Lung (tissue), 12 donors: ENCODE measurements around the gene RAB27B. TPM values are rescaled to one million over a fixed set of nuclear protein-coding genes. Genes with fewer than 3 reads are reported as not detected.

ENCODE experiments used
- ATAC-seq: fragments of 200-7000 bp; cut with Tn5 transposase; one replicate; pipeline ENCODE4 v1.9.1; 2020; ENCODE audit warnings: moderate number of reproducible peaks; ENCODE audit not compliant: insufficient read depth, low FRiP score
- DNase-seq, 3 donors: peaks; one replicate each; pipeline ENCODE4 v3.0.0-alpha.2; 2013 to 2017
- H3K27ac ChIP-seq, 2 donors: one replicate each; pipeline ENCODE4 v1.5.1; 2013; ENCODE audit warnings: mild to moderate bottlenecking in 2 of 2, moderate library complexity in 2 of 2, control low read depth in 1 of 2, inconsistent platforms in 1 of 2, low read depth in 1 of 2, low read length in 1 of 2
- H3K27me3 ChIP-seq, 3 donors: one replicate each; pipeline ENCODE4 v1.5.1; 2013; ENCODE audit warnings: low read length in 2 of 3; ENCODE audit not compliant: control insufficient read depth in 3 of 3, insufficient read depth in 3 of 3
- H3K36me3 ChIP-seq, 4 donors: one replicate each; pipeline ENCODE4 v1.5.1; 2013; ENCODE audit warnings: low read length in 4 of 4, mild to moderate bottlenecking in 1 of 4, moderate library complexity in 1 of 4; ENCODE audit not compliant: control insufficient read depth in 4 of 4, insufficient read depth in 4 of 4
- H3K4me1 ChIP-seq, 5 donors: one replicate each; pipeline ENCODE4 v1.5.1; 2013; ENCODE audit warnings: low read length in 5 of 5, mild to moderate bottlenecking in 2 of 5, moderate library complexity in 1 of 5; ENCODE audit not compliant: control insufficient read depth in 5 of 5, insufficient read depth in 5 of 5
- H3K4me3 ChIP-seq: one replicate; pipeline ENCODE4 v1.5.1; 2013; ENCODE audit warnings: mild to moderate bottlenecking, control low read depth, moderate library complexity
- H3K9ac ChIP-seq, 2 donors: one replicate each; pipeline ENCODE4 v1.5.1; 2013; ENCODE audit warnings: low read length in 2 of 2, control low read depth in 1 of 2; ENCODE audit not compliant: insufficient read depth in 1 of 2
- H3K9me3 ChIP-seq, 4 donors: one replicate each; pipeline ENCODE4 v1.5.1; 2013; ENCODE audit warnings: low read length in 3 of 4, mild to moderate bottlenecking in 1 of 4, moderate library complexity in 1 of 4; ENCODE audit not compliant: control insufficient read depth in 4 of 4, insufficient read depth in 3 of 4
- CTCF ChIP-seq: IDR thresholded peaks from 2 replicates; pipeline ENCODE4 v1.5.1; 2012; ENCODE audit warnings: mild to moderate bottlenecking; ENCODE audit errors: control extremely low read depth, extremely low read depth
- whole genome bisulfite sequencing, 2 donors: extraction: QIAGEN DNeasy Blood & Tissue Kit; methylation state at CpG; one replicate each; pipeline ENCODE4 v1.1.7; 2013; 5-methylcytosine and 5-hydroxymethylcytosine counted together
- polyA plus RNA-seq, 2 donors: library from polyadenylated mRNA; stranded (reverse); fragments of 200-250 nt; gene quantifications; one replicate each; pipeline ENCODE4 v1.2.1, GENCODE V29; 2013
- total RNA-seq, 2 donors: library from RNA; depleted of rRNA in 1 of 2; stranded (reverse); fragments of >200 nt in 1 of 2; gene quantifications; one replicate each; pipeline ENCODE4 v1.2.1, GENCODE V29; 2014 to 2021
- donor health status: control.
- donor health status: control.
- donor health status: Bipolar disorder and iron deficiency.
- donor health status: healthy.
- donor health status: DM: yes; HTN: yes; CAD: no.

The RAB27B gene
- total and polyA plus RNA-seq, 4 donors = 5.0 to 21.5 (median 7.5) TPM

DNA sequence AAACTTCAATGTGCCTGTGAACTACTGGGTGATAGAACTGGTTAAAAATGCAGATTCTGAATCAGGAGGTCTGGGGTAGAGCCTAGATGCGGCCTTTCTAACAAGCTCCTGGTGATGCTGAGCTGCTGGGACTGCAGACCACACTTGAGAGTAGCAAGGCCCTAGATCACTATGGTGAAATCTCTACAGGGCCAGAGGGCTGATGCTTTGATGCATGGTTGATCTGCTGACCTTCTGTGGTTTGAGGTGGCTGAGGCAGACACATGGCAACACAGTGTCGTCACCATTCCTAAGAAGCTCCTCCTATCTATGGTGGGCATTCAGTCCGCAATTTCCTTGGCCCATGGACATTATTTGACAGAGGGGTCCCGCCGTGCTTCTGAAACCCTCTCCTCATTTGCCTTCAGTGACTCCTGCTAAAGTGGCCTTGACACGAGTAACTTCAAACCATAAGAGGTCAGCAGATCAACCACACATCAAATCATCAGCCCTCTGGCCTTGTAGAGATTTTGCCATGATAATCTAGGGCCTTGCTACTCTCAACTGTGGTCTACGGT is 111.2 kb downstream of the RAB27B start:
- Histone ChIP-seq H3K9me3 (no peaks in the 10 kb centered on the region), H3K4me1 (peaks cover 0 to 3% (median 2%) of the 10 kb centered on the region in 5 donors), H3K27me3 (no peaks in the 10 kb centered on the region), H3K36me3 (peaks cover 0 to 50% (median 26%) of the 10 kb centered on the region in 4 donors), H3K27ac (no peak overlapping the region), H3K9ac (no peak overlapping the region), H3K4me3 (no peak overlapping the region)
- WGBS, 2 donors = 92 to 97% methylated on average over 7 of the region's 7 CpGs
- DNase-seq = no peak
- TF ChIP-seq CTCF = no peak
- no peak for ATAC-seq

DNA sequence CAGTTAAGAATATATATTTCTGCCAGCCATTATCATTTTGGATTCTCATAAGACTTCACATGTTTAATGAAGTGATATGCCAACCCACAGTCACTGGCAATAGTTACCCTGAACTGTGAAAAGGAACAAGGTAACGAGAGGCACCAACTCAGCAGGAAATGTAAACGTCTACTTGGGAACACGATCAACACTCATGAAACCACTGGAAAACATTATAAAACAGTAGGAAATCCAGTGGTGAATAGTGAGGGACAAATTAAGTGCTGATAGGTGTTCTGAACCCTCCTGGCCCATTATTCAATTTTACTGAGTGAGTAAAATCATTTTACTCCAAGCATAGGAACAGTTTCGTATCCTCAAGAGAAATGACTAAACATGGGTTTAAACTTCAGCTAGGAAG is 113.9 kb downstream of the RAB27B start:
- WGBS, 2 donors = 74 to 88% methylated on average over 4 of the region's 4 CpGs
- no peak for ATAC-seq
- no peak for DNase-seq
- Histone ChIP-seq H3K27ac (no peak overlapping the region), H3K36me3 (peaks cover 0 to 31% (median 13%) of the 10 kb centered on the region in 4 donors), H3K4me1 (peaks cover 3 to 27% (median 3%) of the 10 kb centered on the region in 5 donors), H3K9me3 (no peaks in the 10 kb centered on the region), H3K9ac (no peak overlapping the region), H3K4me3 (no peak overlapping the region), H3K27me3 (no peaks in the 10 kb centered on the region)
- no peak for TF ChIP-seq CTCF

DNA sequence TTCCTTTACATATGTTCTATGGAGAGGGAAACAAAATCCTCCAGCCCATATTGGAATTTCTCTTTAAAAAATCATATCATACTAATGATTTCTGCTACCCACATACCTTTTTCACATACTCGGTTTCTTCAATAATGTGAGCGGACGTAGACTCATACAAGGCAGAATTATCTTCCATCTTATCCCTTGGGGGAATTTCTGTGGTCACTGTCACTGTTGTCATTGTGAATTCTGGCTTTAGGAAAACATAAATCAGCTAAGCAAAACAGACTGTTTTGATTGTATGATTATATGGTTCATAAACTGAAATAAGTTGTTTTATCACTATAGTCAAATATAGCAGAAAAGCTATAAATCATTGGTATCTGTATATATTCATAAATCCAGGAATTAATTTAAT is 114.3 kb downstream of the RAB27B start:
- no peak overlapping the region for H3K27ac ChIP-seq
- H3K27me3 ChIP-seq = no peaks in the 10 kb centered on the region
- ATAC-seq (no peak), DNase-seq (no peak)
- H3K9me3 ChIP-seq = no peaks in the 10 kb centered on the region
- H3K4me3 ChIP-seq = no peak overlapping the region
- no peak overlapping the region for H3K9ac ChIP-seq
- H3K4me1 ChIP-seq = peaks cover 3 to 31% (median 5%) of the 10 kb centered on the region in 5 donors
- H3K36me3 ChIP-seq = peaks cover 0 to 29% (median 13%) of the 10 kb centered on the region in 4 donors
- TF ChIP-seq CTCF = no peak
- 94 to 98% methylated on average over 3 of the region's 3 CpGs for WGBS, 2 donors

Other genes with a start within 250 kb of the RAB27B start
- gene DYNAP, start 237.2 kb upstream of the RAB27B start, total RNA-seq = not detected
- gene DYNAP, start 237.2 kb upstream of the RAB27B start, polyA plus RNA-seq = not detected
- 10 to 100 TPM; 10.6 to 90.4 TPM for gene CCDC68, start 131.0 kb downstream of the RAB27B start, total RNA-seq
- 1 to 10 TPM; 6.7 to 9.6 TPM for gene CCDC68, start 131.0 kb downstream of the RAB27B start, polyA plus RNA-seq